Neural cell (in vitro differentiated cells): ENCODE data around the gene RNLS. TPM values are rescaled to one million over a fixed set of nuclear protein-coding genes. Genes with fewer than 3 reads are reported as not detected.

Experiments used
- H2AFZ ChIP-seq: fragments of 200-600, 300-800 bp; sonication (generic), shearing (Covaris generic); 2 replicates; pipeline ENCODE4 v1.6.0; 2014; ENCODE audit warnings: low read depth, mild to moderate bottlenecking, antibody characterized with exemption, low read length, moderate library complexity
- H3F3A ChIP-seq: fragments of 200-600 bp; shearing (Covaris generic); 2 replicates; pipeline ENCODE4 v1.6.1; 2016; ENCODE audit warnings: mild to moderate bottlenecking, moderate library complexity, mixed read lengths, antibody characterized with exemption, low read length; ENCODE audit not compliant: insufficient read depth, poor library complexity, severe bottlenecking
- H3K27ac ChIP-seq: fragments of 200-600, 300-800 bp; sonication (generic), shearing (Covaris generic); 2 replicates; pipeline ENCODE4 v1.5.1; 2014; ENCODE audit warnings: mild to moderate bottlenecking, low read length, moderate library complexity
- H3K27me3 ChIP-seq: fragments of 300-800, 200-600 bp; sonication (generic), shearing (Covaris generic); 2 replicates; pipeline ENCODE4 v1.6.0; 2014; ENCODE audit warnings: mild to moderate bottlenecking, low read depth, low read length, moderate library complexity; ENCODE audit not compliant: insufficient read depth
- H3K36me3 ChIP-seq: fragments of 300-800, 200-600 bp; sonication (generic), shearing (Covaris generic); 2 replicates; pipeline ENCODE4 v1.5.1; 2014; ENCODE audit warnings: mild to moderate bottlenecking, antibody characterized with exemption, low read length, moderate library complexity; ENCODE audit not compliant: insufficient read depth
- H3K4me2 ChIP-seq: fragments of 300-800, 200-600 bp; sonication (generic), shearing (Covaris generic); 2 replicates; pipeline ENCODE4 v1.6.0; 2014; ENCODE audit warnings: mild to moderate bottlenecking, low read length
- H3K4me3 ChIP-seq: fragments of 300-800, 200-600 bp; sonication (generic), shearing (Covaris generic); 2 replicates; pipeline ENCODE4 v1.5.1; 2014; ENCODE audit warnings: mild to moderate bottlenecking, low read length, moderate library complexity
- H3K79me2 ChIP-seq: fragments of 200-600 bp; shearing (Covaris generic); replicated peaks from 2 replicates; pipeline ENCODE4 v1.6.0; 2014; ENCODE audit warnings: mild to moderate bottlenecking, low read length, moderate library complexity; ENCODE audit not compliant: insufficient read depth
- H3K9ac ChIP-seq: fragments of 300-800, 200-600 bp; sonication (generic), shearing (Covaris generic); 2 replicates; pipeline ENCODE4 v1.6.1; 2016; ENCODE audit warnings: mild to moderate bottlenecking, low read length, mixed read lengths
- H3K9me2 ChIP-seq: fragments of 200-600 bp; shearing (Covaris generic); 2 replicates; pipeline ENCODE4 v1.6.1; 2016; ENCODE audit warnings: mild to moderate bottlenecking, low read length, mixed read lengths; ENCODE audit not compliant: insufficient read depth
- H3K9me3 ChIP-seq: fragments of 200-600, 300-800 bp; sonication (generic), shearing (Covaris generic); 2 replicates; pipeline ENCODE4 v1.6.1; 2016; ENCODE audit warnings: mild to moderate bottlenecking, mixed run types, low read length, moderate library complexity, mixed read lengths
- H4K20me1 ChIP-seq: fragments of 200-600 bp; shearing (Covaris generic); 2 replicates; pipeline ENCODE4 v1.6.1; 2016; ENCODE audit warnings: mild to moderate bottlenecking, mixed run types; ENCODE audit not compliant: insufficient read depth
- EP300 ChIP-seq: fragments of 450-650 bp; conservative IDR thresholded peaks from 2 replicates; pipeline ENCODE4 v1.6.1; 2014; ENCODE audit warnings: antibody characterized with exemption, mild to moderate bottlenecking, moderate library complexity; ENCODE audit not compliant: poor library complexity, severe bottlenecking
- EZH2 ChIP-seq: fragments of 200-600, 300-800 bp; shearing (Covaris generic), sonication (generic); IDR thresholded peaks from 2 replicates; pipeline ENCODE4 v1.6.1; 2014; ENCODE audit warnings: antibody characterized with exemption, low read length, borderline replicate concordance, mild to moderate bottlenecking; ENCODE audit not compliant: insufficient read depth, poor library complexity, severe bottlenecking
- MXI1 ChIP-seq: fragments of 450-650 bp; conservative IDR thresholded peaks from 2 replicates; pipeline ENCODE4 v1.6.1; 2014; ENCODE audit warnings: antibody characterized with exemption, mild to moderate bottlenecking; ENCODE audit not compliant: poor library complexity, severe bottlenecking
- POLR2AphosphoS5 ChIP-seq: IDR thresholded peaks from 2 replicates; pipeline ENCODE4 v1.6.1; 2012
- RAD21 ChIP-seq: fragments of 450-650 bp; conservative IDR thresholded peaks from 2 replicates; pipeline ENCODE4 v1.6.1; 2014; ENCODE audit warnings: antibody characterized with exemption, mild to moderate bottlenecking, moderate library complexity
- SMC3 ChIP-seq: fragments of 450-650 bp; conservative IDR thresholded peaks from 2 replicates; pipeline ENCODE4 v1.6.1; 2014; ENCODE audit warnings: antibody characterized with exemption, mild to moderate bottlenecking, moderate library complexity; ENCODE audit not compliant: poor library complexity
- TAF1 ChIP-seq: IDR thresholded peaks from 2 replicates; pipeline ENCODE4 v1.6.1; 2012; ENCODE audit warnings: low read depth
- polyA plus RNA-seq: library from polyadenylated mRNA; depleted of rRNA; stranded (reverse); fragments of >200 nt; gene quantifications from 2 replicates; pipeline ENCODE4 v1.2.3, GENCODE V29; 2014
- TF ChIP-seq, protein P1 (sequence below): IDR thresholded peaks from 2 replicates; pipeline ENCODE4 v1.6.1; 2012; ENCODE audit warnings: borderline replicate concordance
- TF ChIP-seq, protein P2 (sequence below): fragments of 450-650 bp; IDR thresholded peaks from 2 replicates; pipeline ENCODE4 v1.5.1; 2014; ENCODE audit warnings: antibody characterized with exemption, mild to moderate bottlenecking, moderate library complexity; ENCODE audit not compliant: poor library complexity, severe bottlenecking

Gene RNLS
- polyA plus RNA-seq, 1 donor from 2014 or later = 0.20 TPM

DNA sequence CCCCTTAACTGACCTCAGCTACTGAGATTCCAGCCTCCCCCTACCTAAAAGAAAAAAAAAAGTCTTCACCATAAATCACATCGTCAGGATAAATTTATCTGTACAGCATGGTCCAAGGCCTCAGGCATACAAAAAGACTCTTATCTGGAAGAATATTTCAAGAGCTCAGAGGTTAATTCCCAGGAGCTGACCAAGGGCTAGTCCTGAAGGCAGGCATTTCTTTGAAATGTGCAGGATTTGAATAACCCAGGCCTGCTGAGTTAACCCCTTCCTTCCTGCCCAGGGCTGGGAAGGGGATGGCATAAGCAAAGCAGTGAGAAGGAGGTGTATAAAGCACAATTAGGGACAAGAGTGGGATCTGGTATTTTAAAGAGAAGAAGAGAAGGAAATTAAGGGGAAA is 111.2 kb downstream of the RNLS start:
- Histone ChIP-seq H3K9me2 (no peaks in the 10 kb centered on the region), H3F3A (no peaks in the 10 kb centered on the region), H3K4me2 (no peak overlapping the region), H2AFZ (no peak overlapping the region), H3K4me3 (no peak overlapping the region), H3K9ac (no peak overlapping the region), H3K79me2 (no peaks in the 10 kb centered on the region), H3K9me3 (no peaks in the 10 kb centered on the region), H3K36me3 (no peaks in the 10 kb centered on the region), H4K20me1 (no peaks in the 10 kb centered on the region), H3K27me3 (no peaks in the 10 kb centered on the region), H3K27ac (no peak overlapping the region)
- TF ChIP-seq SMC3 = no peak
- TF ChIP-seq MXI1 = no peak
- TF ChIP-seq POLR2AphosphoS5 = no peak
- no peak for TF ChIP-seq TAF1
- TF ChIP-seq, protein P1, sequence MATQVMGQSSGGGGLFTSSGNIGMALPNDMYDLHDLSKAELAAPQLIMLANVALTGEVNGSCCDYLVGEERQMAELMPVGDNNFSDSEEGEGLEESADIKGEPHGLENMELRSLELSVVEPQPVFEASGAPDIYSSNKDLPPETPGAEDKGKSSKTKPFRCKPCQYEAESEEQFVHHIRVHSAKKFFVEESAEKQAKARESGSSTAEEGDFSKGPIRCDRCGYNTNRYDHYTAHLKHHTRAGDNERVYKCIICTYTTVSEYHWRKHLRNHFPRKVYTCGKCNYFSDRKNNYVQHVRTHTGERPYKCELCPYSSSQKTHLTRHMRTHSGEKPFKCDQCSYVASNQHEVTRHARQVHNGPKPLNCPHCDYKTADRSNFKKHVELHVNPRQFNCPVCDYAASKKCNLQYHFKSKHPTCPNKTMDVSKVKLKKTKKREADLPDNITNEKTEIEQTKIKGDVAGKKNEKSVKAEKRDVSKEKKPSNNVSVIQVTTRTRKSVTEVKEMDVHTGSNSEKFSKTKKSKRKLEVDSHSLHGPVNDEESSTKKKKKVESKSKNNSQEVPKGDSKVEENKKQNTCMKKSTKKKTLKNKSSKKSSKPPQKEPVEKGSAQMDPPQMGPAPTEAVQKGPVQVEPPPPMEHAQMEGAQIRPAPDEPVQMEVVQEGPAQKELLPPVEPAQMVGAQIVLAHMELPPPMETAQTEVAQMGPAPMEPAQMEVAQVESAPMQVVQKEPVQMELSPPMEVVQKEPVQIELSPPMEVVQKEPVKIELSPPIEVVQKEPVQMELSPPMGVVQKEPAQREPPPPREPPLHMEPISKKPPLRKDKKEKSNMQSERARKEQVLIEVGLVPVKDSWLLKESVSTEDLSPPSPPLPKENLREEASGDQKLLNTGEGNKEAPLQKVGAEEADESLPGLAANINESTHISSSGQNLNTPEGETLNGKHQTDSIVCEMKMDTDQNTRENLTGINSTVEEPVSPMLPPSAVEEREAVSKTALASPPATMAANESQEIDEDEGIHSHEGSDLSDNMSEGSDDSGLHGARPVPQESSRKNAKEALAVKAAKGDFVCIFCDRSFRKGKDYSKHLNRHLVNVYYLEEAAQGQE = no peak
- TF ChIP-seq EP300 = no peak
- no peak for TF ChIP-seq RAD21
- TF ChIP-seq, protein P2, sequence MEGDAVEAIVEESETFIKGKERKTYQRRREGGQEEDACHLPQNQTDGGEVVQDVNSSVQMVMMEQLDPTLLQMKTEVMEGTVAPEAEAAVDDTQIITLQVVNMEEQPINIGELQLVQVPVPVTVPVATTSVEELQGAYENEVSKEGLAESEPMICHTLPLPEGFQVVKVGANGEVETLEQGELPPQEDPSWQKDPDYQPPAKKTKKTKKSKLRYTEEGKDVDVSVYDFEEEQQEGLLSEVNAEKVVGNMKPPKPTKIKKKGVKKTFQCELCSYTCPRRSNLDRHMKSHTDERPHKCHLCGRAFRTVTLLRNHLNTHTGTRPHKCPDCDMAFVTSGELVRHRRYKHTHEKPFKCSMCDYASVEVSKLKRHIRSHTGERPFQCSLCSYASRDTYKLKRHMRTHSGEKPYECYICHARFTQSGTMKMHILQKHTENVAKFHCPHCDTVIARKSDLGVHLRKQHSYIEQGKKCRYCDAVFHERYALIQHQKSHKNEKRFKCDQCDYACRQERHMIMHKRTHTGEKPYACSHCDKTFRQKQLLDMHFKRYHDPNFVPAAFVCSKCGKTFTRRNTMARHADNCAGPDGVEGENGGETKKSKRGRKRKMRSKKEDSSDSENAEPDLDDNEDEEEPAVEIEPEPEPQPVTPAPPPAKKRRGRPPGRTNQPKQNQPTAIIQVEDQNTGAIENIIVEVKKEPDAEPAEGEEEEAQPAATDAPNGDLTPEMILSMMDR = no peak
- TF ChIP-seq EZH2 = no peak

DNA sequence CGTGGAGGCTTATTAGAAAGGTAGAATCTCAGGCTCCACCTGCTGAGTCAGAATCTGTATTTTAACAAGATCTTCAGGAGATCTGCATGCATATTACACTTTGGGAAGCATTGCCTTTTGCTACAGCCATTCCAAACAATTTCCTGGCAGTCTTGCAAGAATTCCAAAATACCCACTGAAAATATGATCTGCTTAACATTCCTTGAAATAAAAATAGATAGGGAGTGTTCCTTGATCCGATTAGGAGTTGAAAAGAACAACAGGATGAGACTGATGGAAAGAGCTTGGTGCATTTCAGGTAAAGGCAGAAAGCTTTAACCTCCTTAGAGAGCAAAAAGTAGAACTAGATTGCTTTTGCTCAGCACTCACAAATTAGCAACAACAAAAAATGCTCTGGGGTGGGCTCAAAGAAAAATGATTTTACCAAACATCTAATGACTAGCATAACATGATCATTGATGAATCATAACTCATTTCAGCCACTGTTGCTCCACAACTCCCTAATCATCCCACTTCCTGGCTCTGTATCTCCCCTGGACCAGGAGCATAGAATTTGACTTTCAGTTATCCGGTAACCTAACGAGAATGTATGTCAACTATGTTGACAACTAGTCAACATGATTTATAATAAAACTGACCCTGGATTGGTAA is 115.2 kb downstream of the RNLS start:
- no peaks in the 10 kb centered on the region for H3K27me3 ChIP-seq
- H3K79me2 ChIP-seq = no peaks in the 10 kb centered on the region
- no peak overlapping the region for H3K4me2 ChIP-seq
- H3K36me3 ChIP-seq = no peaks in the 10 kb centered on the region
- no peak overlapping the region for H3K4me3 ChIP-seq
- H4K20me1 ChIP-seq = no peaks in the 10 kb centered on the region
- no peak overlapping the region for H3K27ac ChIP-seq
- no peak overlapping the region for H3K9ac ChIP-seq
- H3K9me3 ChIP-seq = no peaks in the 10 kb centered on the region
- no peaks in the 10 kb centered on the region for H3K9me2 ChIP-seq
- H3F3A ChIP-seq = no peaks in the 10 kb centered on the region
- TF ChIP-seq, protein P1 = no peak
- TF ChIP-seq EZH2 = no peak
- TF ChIP-seq RAD21 = no peak
- TF ChIP-seq, protein P2 = no peak
- TF ChIP-seq TAF1 = no peak
- no peak for TF ChIP-seq SMC3
- no peak for TF ChIP-seq POLR2AphosphoS5
- no peak for TF ChIP-seq EP300
- TF ChIP-seq MXI1 = no peak
- no peak overlapping the region for H2AFZ ChIP-seq
